Heart right ventricle (tissue), 16 donors: ENCODE measurements around the gene CALML6. TPM values are rescaled to one million over a fixed set of nuclear protein-coding genes. Genes with fewer than 3 reads are reported as not detected.

Experiments
- ATAC-seq, 8 donors: fragments of 200-7000 bp; cut with Tn5 transposase; one replicate each; pipeline ENCODE4 v1.9.1; 2020; ENCODE audit warnings: mild to moderate bottlenecking in 8 of 8, moderate library complexity in 8 of 8, moderate number of reproducible peaks in 1 of 8
- DNase-seq, 2 donors: peaks; one replicate each; pipeline ENCODE4 v3.0.0-alpha.2; 2020
- H3K27ac ChIP-seq, 10 donors: fragments of 200-600 bp; sonication (generic) in 2 of 10; one replicate each; pipeline versions ENCODE4 v1.5.0 to v1.8.0; 2020 to 2022; ENCODE audit warnings: mild to moderate bottlenecking in 3 of 10
- H3K27me3 ChIP-seq, 7 donors: fragments of 200-600 bp; one replicate each; pipeline ENCODE4 v1.8.0; 2021 to 2022; ENCODE audit warnings: mild to moderate bottlenecking in 2 of 7
- H3K36me3 ChIP-seq, 9 donors: fragments of 200-600 bp; sonication (generic) in 1 of 9; one replicate each; pipeline versions ENCODE4 v1.5.0 to v1.8.0; 2020 to 2022; ENCODE audit warnings: mild to moderate bottlenecking in 2 of 9
- H3K4me1 ChIP-seq, 9 donors: fragments of 200-600 bp; sonication (generic) in 1 of 9; one replicate each; pipeline versions ENCODE4 v1.5.0 to v1.8.0; 2020 to 2022; ENCODE audit warnings: mild to moderate bottlenecking in 4 of 9
- H3K4me3 ChIP-seq, 10 donors: fragments of 200-600 bp; sonication (generic) in 2 of 10; one replicate each; pipeline versions ENCODE4 v1.5.0 to v1.8.0; 2020 to 2022; ENCODE audit warnings: mild to moderate bottlenecking in 7 of 10, moderate library complexity in 2 of 10
- H3K9me3 ChIP-seq, 11 donors: fragments of 200-600 bp in 10 of 11; sonication (generic) in 2 of 11; one replicate each; pipeline versions ENCODE4 v1.5.0 to v1.8.0; 2013 to 2022; ENCODE audit warnings: mild to moderate bottlenecking in 2 of 11, control low read depth in 1 of 11, moderate library complexity in 1 of 11
- CTCF ChIP-seq, 9 donors: fragments of 200-600 bp; sonication (generic) in 2 of 9; IDR thresholded peaks; one replicate each; pipeline versions ENCODE4 v1.5.0 to v1.8.0; 2021 to 2022; ENCODE audit warnings: antibody characterized with exemption in 9 of 9, mild to moderate bottlenecking in 5 of 9, moderate library complexity in 1 of 9
- WGBS, 2 donors: extraction: QIAGEN DNeasy Blood & Tissue Kit; methylation state at CpG; one replicate each; pipeline ENCODE4 v1.1.7; 2013; ENCODE audit warnings: inconsistent platforms in 1 of 2; 5-methylcytosine and 5-hydroxymethylcytosine counted together
- intact Hi-C, 10 donors: fragments of 100-400 bp; cut with DNase I; formaldehyde crosslinking; loops; one replicate each; pipeline versions ENCODE4 v1.11.1 to v1.14.2; 2022
- polyA plus RNA-seq, 2 donors: library from polyadenylated mRNA; stranded (reverse); fragments of 200-250 nt; gene quantifications; one replicate each; pipeline ENCODE4 v1.2.3, GENCODE V29; 2013
- total RNA-seq, 10 donors: library from RNA; stranded (reverse); fragmentation: NEBNext Ultra II Directional in 3 of 10; extraction: Animal tissue kit (Norgen Biotek cat#: 25700) in 3 of 10; gene quantifications; one replicate each; pipeline versions ENCODE4 v1.2.1 to v1.2.4, GENCODE V29; 2021 to 2023
- donor health status: Arrhythmogenic right ventricular cardiomyopathy.
- donor health status: ischemic (EF 13 %, LVEDD 7.1; RV severe dilation, severe dysfunction).
- donor health status: healthy with polysubstance abuse.
- donor health status: DM: no; HTN: yes; CAD: no.
- donor health status: DM: no; HTN: no; CAD: no.
- donor health status: ischemic (EF 25% LVEDD 6.9; RV normal size, moderate dysfunction).
- donor health status: ischemic (EF 25% LVEDD 5.7; RV mildly dilated, moderate dysfunction).
- donor health status: healthy.
- donor health status: DM: yes; HTN: yes; CAD: no.
- donor health status: Ischemic cardiomyopathy.
- donor health status: ischemic (EF 35%, LVEDD 5.7; RV mildly dilated, moderate dysfunction).
- donor health status: nonischemic (EF 11% LVEDD 7.7; RV severe dilation, severe dysfunction).
- donor health status: DM: yes; HTN: yes; CAD: no.
- donor health status: PGD.
- donor health status: ischemic (EF 29% LVEDD 5.4; RV normal size, mild dysfunction).
- donor health status: nonischemic (EF 23%, LVEDD 6.1; RV moderate dilation, normal function).

CALML6 gene
- total and polyA plus RNA-seq, 12 donors, result 0.09 to 0.88 (median 0.20) TPM; not detected in 8

- no peaks in the 10 kb centered on the region for H3K36me3 ChIP-seq
- no peak for TF ChIP-seq CTCF (IDR thresholded peaks at IDR 0.05)
- no peak for ATAC-seq
- intact Hi-C loops, result loop anchor here in 2 of 10 donors (10.0 kb wide), 2 partner anchors 50 to 100 kb away; no protein-coding TSS in a partner anchor
- no peaks in the 10 kb centered on the region for H3K9me3 ChIP-seq
- DNase-seq, result no peak
- peak overlapping the region in 3 of 10 donors; percentile 11 to 36 (median 29) for H3K4me3 ChIP-seq
- H3K27me3 ChIP-seq, result no peaks in the 10 kb centered on the region
- peak overlapping the region in 3 of 10 donors; percentile 26 to 61 (median 53) for H3K27ac ChIP-seq
- peaks cover 19 to 41% (median 28%) of the 10 kb centered on the region in 9 donors for H3K4me1 ChIP-seq
- 44 to 54% methylated on average over 10 of the region's 10 CpGs for WGBS, 2 donors
Measured at GRCh38 chr1:1895060-1895418, 20.0 kb upstream of the CALML6 start.

- Histone ChIP-seq H3K4me1 (peaks cover 19 to 41% (median 27%) of the 10 kb centered on the region in 9 donors), H3K27me3 (no peaks in the 10 kb centered on the region), H3K4me3 (no peak overlapping the region), H3K9me3 (no peaks in the 10 kb centered on the region), H3K27ac (peak overlapping the region in 1 of 10 donors; percentile 61), H3K36me3 (no peaks in the 10 kb centered on the region)
- intact Hi-C loops, result loop anchor here in 2 of 10 donors (10.0 kb wide), 2 partner anchors 51 to 101 kb away; no protein-coding TSS in a partner anchor
- TF ChIP-seq CTCF (IDR thresholded peaks at IDR 0.05), result no peak
- DNase-seq, result no peak
- no peak for ATAC-seq
- 81 to 84% methylated on average over 14 of the region's 14 CpGs for WGBS, 2 donors
Measured at GRCh38 chr1:1895456-1896336, 19.4 kb upstream of the CALML6 start.

GRCh38 chr1:1898246-1898933, 16.7 kb upstream of the CALML6 start:
- no peak overlapping the region for H3K27ac ChIP-seq
- 95 to 96% methylated on average over 6 of the region's 6 CpGs for WGBS, 2 donors
- no peaks in the 10 kb centered on the region for H3K36me3 ChIP-seq
- DNase-seq (no peak), ATAC-seq (no peak)
- H3K9me3 ChIP-seq, result peaks cover 0 to 3% (median 0%) of the 10 kb centered on the region in 11 donors
- no peak for TF ChIP-seq CTCF (IDR thresholded peaks at IDR 0.05)
- H3K4me1 ChIP-seq, result peaks cover 14 to 24% (median 19%) of the 10 kb centered on the region in 9 donors
- no peaks in the 10 kb centered on the region for H3K27me3 ChIP-seq
- H3K4me3 ChIP-seq, result no peak overlapping the region
- intact Hi-C loops, result loop anchor here in 2 of 10 donors (10.0 kb wide), 2 partner anchors 54 to 104 kb away; no protein-coding TSS in a partner anchor

GRCh38 chr1:1899266-1899966, 15.6 kb upstream of the CALML6 start:
- Histone ChIP-seq H3K4me3 (no peak overlapping the region), H3K27ac (no peak overlapping the region), H3K36me3 (no peaks in the 10 kb centered on the region), H3K9me3 (peaks cover 0 to 3% (median 0%) of the 10 kb centered on the region in 11 donors), H3K27me3 (no peaks in the 10 kb centered on the region), H3K4me1 (peaks cover 9 to 14% (median 11%) of the 10 kb centered on the region in 9 donors)
- 65 to 68% methylated on average over 15 to 16 of the region's 16 CpGs for WGBS, 2 donors
- no peak for TF ChIP-seq CTCF (IDR thresholded peaks at IDR 0.05)
- intact Hi-C loops, result loop anchor here in 2 of 10 donors (10.0 kb wide), 2 partner anchors 55 to 105 kb away; no protein-coding TSS in a partner anchor
- ATAC-seq, result no peak
- DNase-seq, result no peak
